Activated CD4-positive, alpha-beta memory T cell treated with anti-CD3 and anti-CD28 coated beads for 36 hours (primary cell): ENCODE measurements around the gene OR1E1. TPM values are rescaled to one million over a fixed set of nuclear protein-coding genes. Genes with fewer than 3 reads are reported as not detected.
"Not testable (repeated sequence)": the region's sequence is repeated elsewhere in the genome, so short reads cannot be mapped to it uniquely, and the experiment has no call there.

Experiments
- CTCF ChIA-PET: fragments of 350-600 bp; sonication (Branson Sonifier 250); formaldehyde crosslinking; loops from one replicate; lab custom pipeline; 2021; ENCODE audit warnings: antibody characterized with exemption, inconsistent platforms; lab: Charles Lee
- POLR2A ChIA-PET: fragments of 350-600 bp; sonication (Branson Sonifier 250); formaldehyde crosslinking; loops from one replicate; lab custom pipeline; 2021; ENCODE audit warnings: antibody characterized with exemption; lab: Charles Lee
- DNase-seq: peaks from one replicate; pipeline ENCODE4 v3.0.0-alpha.2; 2020
- H3K27ac Mint-ChIP-seq: one replicate; pipeline ENCODE4 v1.8.0; 2021; ENCODE audit warnings: mixed read lengths
- H3K27me3 Mint-ChIP-seq: one replicate; pipeline ENCODE4 v1.8.0; 2021; ENCODE audit warnings: mixed read lengths
- H3K36me3 Mint-ChIP-seq: one replicate; pipeline ENCODE4 v1.8.0; 2021; ENCODE audit warnings: mixed read lengths
- H3K4me1 Mint-ChIP-seq: one replicate; pipeline ENCODE4 v1.8.0; 2021; ENCODE audit warnings: low read depth, mixed read lengths
- H3K4me3 Mint-ChIP-seq: one replicate; pipeline ENCODE4 v1.8.0; 2021; ENCODE audit warnings: mild to moderate bottlenecking, mixed read lengths
- H3K9me3 Mint-ChIP-seq: one replicate; pipeline ENCODE4 v1.8.0; 2021; ENCODE audit warnings: mixed read lengths
- intact Hi-C: fragments of 100-400 bp; cut with micrococcal nuclease; formaldehyde crosslinking; loops from one replicate; pipeline ENCODE4 v1.15.1; 2023
- total RNA-seq, 2 experiments: library from RNA; stranded (reverse); gene quantifications; one replicate each; pipeline ENCODE4 v1.2.3, GENCODE V29; 2021

OR1E1 gene, protein sequence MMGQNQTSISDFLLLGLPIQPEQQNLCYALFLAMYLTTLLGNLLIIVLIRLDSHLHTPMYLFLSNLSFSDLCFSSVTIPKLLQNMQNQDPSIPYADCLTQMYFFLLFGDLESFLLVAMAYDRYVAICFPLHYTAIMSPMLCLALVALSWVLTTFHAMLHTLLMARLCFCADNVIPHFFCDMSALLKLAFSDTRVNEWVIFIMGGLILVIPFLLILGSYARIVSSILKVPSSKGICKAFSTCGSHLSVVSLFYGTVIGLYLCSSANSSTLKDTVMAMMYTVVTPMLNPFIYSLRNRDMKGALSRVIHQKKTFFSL
- not detected for total RNA-seq

DNA sequence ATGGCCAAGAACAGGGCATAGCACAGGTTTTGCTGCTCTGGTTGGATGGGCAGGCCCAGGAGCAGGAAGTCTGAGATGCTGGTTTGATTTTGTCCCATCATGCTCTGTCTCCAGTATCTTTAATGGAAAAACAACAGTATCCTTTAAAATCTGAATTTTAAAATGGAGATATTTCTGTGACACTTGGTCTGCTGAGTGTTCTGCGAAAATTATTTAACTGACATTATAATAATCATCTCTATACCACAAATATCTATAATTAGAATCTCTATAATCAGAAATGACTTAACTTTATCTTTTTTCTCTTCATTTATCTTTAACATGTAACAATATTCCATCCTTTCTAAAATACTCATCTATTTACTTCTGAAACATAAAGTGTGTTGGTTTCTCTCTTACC lies at the start of gene OR1E1:
Gene OR1E1, minus strand, starts transcription at position 101 of the 400 bp plus-strand sequence. Its CDS starts 0 bp downstream, at position 101.
- intact Hi-C loops: no loop called here
- ChIA-PET CTCF (no interaction called here), POLR2A (no interaction called here)
- H3K4me3 Mint-ChIP-seq: no peak within 1 kb of the TSS
- no peak for DNase-seq
- H3K27ac Mint-ChIP-seq: no peak within 1 kb of the TSS
- H3K27me3 Mint-ChIP-seq: peaks cover 11% of the 10 kb centered on the region
- no peaks in the 10 kb centered on the region for H3K9me3 Mint-ChIP-seq
- no peaks in the 10 kb centered on the region for H3K36me3 Mint-ChIP-seq
- no peaks in the 10 kb centered on the region for H3K4me1 Mint-ChIP-seq

DNA sequence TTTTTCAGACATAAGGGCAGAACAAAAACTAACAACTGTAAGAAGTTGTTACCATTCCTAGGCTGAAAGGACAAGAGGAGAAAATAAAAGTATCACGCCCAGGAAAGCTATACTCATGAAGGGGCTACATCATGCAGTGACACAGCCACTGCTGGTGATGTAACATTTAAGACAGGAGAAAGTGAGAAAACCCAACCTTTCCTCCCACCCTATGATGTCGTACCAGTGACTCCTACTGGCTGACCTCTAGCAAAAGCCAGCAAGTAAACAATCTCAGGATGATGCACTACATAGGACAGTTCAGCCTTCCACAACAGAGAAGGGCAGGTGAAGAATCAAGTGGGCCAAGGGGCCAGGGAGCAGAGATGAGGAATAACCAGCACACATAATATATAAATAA lies 49.4 kb upstream of the OR1E1 start:
- CTCF ChIA-PET: no interaction called here
- Mint-ChIP-seq H3K36me3 (no peaks in the 10 kb centered on the region), H3K4me3 (no peak overlapping the region), H3K4me1 (no peaks in the 10 kb centered on the region), H3K27me3 (peaks cover 8% of the 10 kb centered on the region), H3K9me3 (no peaks in the 10 kb centered on the region), H3K27ac (no peak overlapping the region)
- POLR2A ChIA-PET: no interaction called here
- intact Hi-C loops: no loop called here
- DNase-seq: no peak

DNA sequence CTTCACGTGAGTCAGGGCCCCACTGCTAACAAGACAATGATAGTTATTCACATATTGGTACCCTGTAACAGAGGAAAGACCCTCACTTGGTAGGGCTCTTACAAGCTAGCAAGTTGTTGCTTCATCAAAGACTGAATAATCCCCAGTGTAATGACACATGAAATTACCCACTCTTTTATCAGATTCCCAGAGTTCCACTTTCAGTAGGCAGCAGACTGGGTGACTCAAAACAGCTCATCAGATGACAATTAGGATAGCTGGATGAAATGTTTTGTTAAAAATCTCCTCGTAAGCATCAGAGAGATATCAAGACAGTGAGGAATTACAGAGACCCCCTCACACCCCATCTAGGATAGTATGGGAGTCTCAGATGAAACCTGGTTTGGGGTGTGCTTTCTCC lies 42.2 kb upstream of the OR1E1 start:
- peaks cover 2% of the 10 kb centered on the region for H3K27me3 Mint-ChIP-seq
- CTCF ChIA-PET: no interaction called here
- H3K4me3 Mint-ChIP-seq: no peak overlapping the region
- no peaks in the 10 kb centered on the region for H3K9me3 Mint-ChIP-seq
- no peak overlapping the region for H3K27ac Mint-ChIP-seq
- POLR2A ChIA-PET: no interaction called here
- no peaks in the 10 kb centered on the region for H3K36me3 Mint-ChIP-seq
- H3K4me1 Mint-ChIP-seq: no peaks in the 10 kb centered on the region
- intact Hi-C loops: no loop called here
- no peak for DNase-seq

DNA sequence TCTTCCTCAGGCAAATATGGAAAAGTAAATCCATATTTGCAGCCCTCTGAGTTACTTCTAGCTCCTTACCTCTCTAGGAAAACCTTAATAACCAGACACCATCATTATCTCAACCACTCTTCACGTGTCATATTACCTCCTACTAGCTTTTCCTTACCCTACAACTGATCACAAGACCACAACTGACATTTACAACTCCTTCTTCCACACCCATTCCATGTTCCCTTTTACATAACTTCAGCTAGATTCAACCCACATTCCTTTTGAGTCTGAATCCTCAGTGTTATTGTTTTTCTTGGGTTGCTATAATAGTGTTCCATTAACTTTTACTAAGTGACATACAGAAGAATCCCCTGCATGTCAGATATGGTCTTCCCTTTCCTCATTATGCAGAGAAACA lies 40.2 kb upstream of the OR1E1 start:
- intact Hi-C loops: no loop called here
- no peak overlapping the region for H3K4me3 Mint-ChIP-seq
- CTCF ChIA-PET: interaction anchor here (1.0 kb wide), 1 partner anchor 11 kb away, joined by 3 read pairs; no protein-coding TSS in a partner anchor

GRCh38 chr17:3433741-3434140 lies 35.5 kb upstream of the OR1E1 start, which contains the start of gene OR1E2:
TSS of gene OR1E2 (minus strand) at chr17:3433841. CDS start at chr17:3433841, 0 bp downstream.
- ChIA-PET POLR2A (no interaction called here), CTCF (no interaction called here)
- H3K27me3 Mint-ChIP-seq: peaks cover 9% of the 10 kb centered on the region
- H3K27ac Mint-ChIP-seq: no peak within 1 kb of the TSS
- DNase-seq: no peak
- intact Hi-C loops: no loop called here
- peaks cover 2% of the 10 kb centered on the region for H3K9me3 Mint-ChIP-seq
- H3K36me3 Mint-ChIP-seq: no peaks in the 10 kb centered on the region
- no peaks in the 10 kb centered on the region for H3K4me1 Mint-ChIP-seq
- no peak within 1 kb of the TSS for H3K4me3 Mint-ChIP-seq

More for the DNA sequence above, 40.2 kb upstream of the OR1E1 start:
- H3K9me3 Mint-ChIP-seq: no peaks in the 10 kb centered on the region
- DNase-seq: no peak
- H3K27me3 Mint-ChIP-seq: peaks cover 3% of the 10 kb centered on the region
- POLR2A ChIA-PET: no interaction called here
- H3K4me1 Mint-ChIP-seq: no peaks in the 10 kb centered on the region
- H3K27ac Mint-ChIP-seq: no peak overlapping the region
- no peaks in the 10 kb centered on the region for H3K36me3 Mint-ChIP-seq

- H3K27ac Mint-ChIP-seq, H3K27me3 Mint-ChIP-seq, H3K9me3 Mint-ChIP-seq, H3K4me1 Mint-ChIP-seq, H3K36me3 Mint-ChIP-seq, CTCF ChIA-PET, POLR2A ChIA-PET, H3K4me3 Mint-ChIP-seq, intact Hi-C loops: not testable (repeated sequence)
- peak; percentile 34 for DNase-seq
These were observed 35.0 kb upstream of the OR1E1 start for GRCh38 chr17:3433215-3433614.

- H3K27me3 Mint-ChIP-seq: peaks cover 9% of the 10 kb centered on the region
- H3K27ac Mint-ChIP-seq: no peak overlapping the region
- DNase-seq: no peak
- ChIA-PET POLR2A (no interaction called here), CTCF (no interaction called here)
- no peaks in the 10 kb centered on the region for H3K36me3 Mint-ChIP-seq
- intact Hi-C loops: no loop called here
- no peaks in the 10 kb centered on the region for H3K4me1 Mint-ChIP-seq
- no peaks in the 10 kb centered on the region for H3K9me3 Mint-ChIP-seq
- no peak overlapping the region for H3K4me3 Mint-ChIP-seq
These were observed 20.0 kb upstream of the OR1E1 start for GRCh38 chr17:3418222-3418621.

GRCh38 chr17:3415610-3416009 lies 17.4 kb upstream of the OR1E1 start:
- intact Hi-C loops: no loop called here
- Mint-ChIP-seq H3K27me3 (peaks cover 14% of the 10 kb centered on the region), H3K9me3 (no peaks in the 10 kb centered on the region), H3K4me1 (no peaks in the 10 kb centered on the region), H3K36me3 (no peaks in the 10 kb centered on the region), H3K4me3 (no peak overlapping the region), H3K27ac (no peak overlapping the region)
- ChIA-PET POLR2A (no interaction called here), CTCF (no interaction called here)
- no peak for DNase-seq

DNA sequence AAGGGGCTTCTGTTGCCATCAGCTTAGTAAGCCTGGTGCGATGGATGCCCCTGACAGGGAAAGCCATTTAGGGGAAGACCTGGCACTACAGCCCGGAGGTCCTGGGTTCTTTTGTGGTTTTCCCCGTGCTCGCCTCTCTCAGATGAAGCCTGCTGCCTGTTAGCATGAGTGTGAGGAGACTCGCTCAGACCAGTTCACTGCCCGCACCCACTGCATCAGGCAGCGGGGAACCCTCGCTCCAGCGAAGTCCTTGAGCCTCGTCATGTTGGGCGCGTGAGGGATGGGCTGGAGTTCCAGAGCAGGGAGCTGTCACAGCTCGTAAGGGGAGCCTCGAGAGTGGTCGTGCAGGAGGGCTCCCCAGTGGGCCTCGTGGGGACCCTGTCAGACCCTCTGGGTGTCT lies 14.0 kb upstream of the OR1E1 start:
- H3K27ac Mint-ChIP-seq, H3K4me3 Mint-ChIP-seq, H3K4me1 Mint-ChIP-seq, intact Hi-C loops, H3K9me3 Mint-ChIP-seq, POLR2A ChIA-PET, H3K36me3 Mint-ChIP-seq, DNase-seq, CTCF ChIA-PET: not testable (repeated sequence)
- peaks cover 27% of the 10 kb centered on the region for H3K27me3 Mint-ChIP-seq

DNA sequence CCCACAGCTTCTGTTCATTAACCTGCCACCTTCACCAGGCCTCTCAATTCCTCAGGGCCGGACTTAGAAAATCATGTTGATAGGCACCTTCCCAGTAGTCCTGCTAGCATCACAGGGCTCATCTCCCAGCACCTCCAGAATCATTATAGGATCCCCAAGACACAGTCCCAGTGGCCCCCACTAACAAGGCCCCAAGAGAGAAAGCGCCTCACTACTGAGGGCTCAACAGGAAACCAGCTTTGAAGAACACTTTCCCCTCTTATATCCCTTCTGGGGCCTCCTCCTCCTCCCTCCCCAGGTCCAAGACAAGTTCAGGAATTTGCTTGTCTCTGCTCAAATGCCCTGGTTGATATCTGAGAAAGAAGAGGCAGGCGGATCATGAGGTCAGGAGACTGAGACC lies 12.9 kb upstream of the OR1E1 start, which contains the start of gene OR3A3:
Gene OR3A3, plus strand, starts transcription at position 301 of the 400 bp plus-strand sequence.
- Mint-ChIP-seq H3K9me3 (peaks cover 13% of the 10 kb centered on the region), H3K4me3 (no peak within 1 kb of the TSS), H3K36me3 (peaks cover 8% of the 10 kb centered on the region), H3K4me1 (no peaks in the 10 kb centered on the region), H3K27me3 (peaks cover 31% of the 10 kb centered on the region), H3K27ac (no peak within 1 kb of the TSS)
- no peak for DNase-seq
- POLR2A ChIA-PET: no interaction called here
- intact Hi-C loops: no loop called here
- CTCF ChIA-PET: no interaction called here

- POLR2A ChIA-PET, DNase-seq, H3K36me3 Mint-ChIP-seq, H3K4me1 Mint-ChIP-seq, H3K4me3 Mint-ChIP-seq, H3K27ac Mint-ChIP-seq, intact Hi-C loops, CTCF ChIA-PET: not testable (repeated sequence)
- peaks cover 13% of the 10 kb centered on the region for H3K27me3 Mint-ChIP-seq
- peaks cover 13% of the 10 kb centered on the region for H3K9me3 Mint-ChIP-seq
These were observed 5.6 kb upstream of the OR1E1 start for GRCh38 chr17:3403856-3404255.

GRCh38 chr17:3401786-3402185 lies 3.6 kb upstream of the OR1E1 start:
- Mint-ChIP-seq H3K36me3 (no peaks in the 10 kb centered on the region), H3K27ac (no peak overlapping the region), H3K4me1 (no peaks in the 10 kb centered on the region), H3K4me3 (no peak overlapping the region), H3K9me3 (peaks cover 3% of the 10 kb centered on the region), H3K27me3 (peaks cover 6% of the 10 kb centered on the region)
- POLR2A ChIA-PET: no interaction called here
- intact Hi-C loops: no loop called here
- CTCF ChIA-PET: no interaction called here
- DNase-seq: no peak

- no peaks in the 10 kb centered on the region for H3K4me1 Mint-ChIP-seq
- no peak for DNase-seq
- POLR2A ChIA-PET: no interaction called here
- no peak overlapping the region for H3K27ac Mint-ChIP-seq
- no peaks in the 10 kb centered on the region for H3K36me3 Mint-ChIP-seq
- no peak overlapping the region for H3K4me3 Mint-ChIP-seq
- H3K9me3 Mint-ChIP-seq: no peaks in the 10 kb centered on the region
- intact Hi-C loops: no loop called here
- peaks cover 7% of the 10 kb centered on the region for H3K27me3 Mint-ChIP-seq
- CTCF ChIA-PET: no interaction called here
These were observed 1.8 kb upstream of the OR1E1 start for GRCh38 chr17:3400055-3400454.
